Stimulated activated naive CD4-positive, alpha-beta T cell treated with Interleukin-2 at 50 U/mL for 16 hours (primary cell): Measurements from ENCODE around the gene SCAMP4.

ENCODE experiments used
- DNase-seq: peaks from one replicate; lab custom pipeline; 2025; lab: John Stamatoyannopoulos, UW

Gene SCAMP4

GRCh38 chr19:1912760-1913505 is 7.7 kb downstream of the SCAMP4 start:
- no peak for DNase-seq

- no peak for DNase-seq
These were observed 8.8 kb downstream of the SCAMP4 start for GRCh38 chr19:1913781-1914577.

- no peak for DNase-seq
These were observed 9.7 kb downstream of the SCAMP4 start for GRCh38 chr19:1914826-1915341.

- no peak for DNase-seq
These were observed 11.9 kb downstream of the SCAMP4 start for GRCh38 chr19:1917146-1917545.

- no peak for DNase-seq
These were observed 12.7 kb downstream of the SCAMP4 start for GRCh38 chr19:1917926-1918325.

DNA sequence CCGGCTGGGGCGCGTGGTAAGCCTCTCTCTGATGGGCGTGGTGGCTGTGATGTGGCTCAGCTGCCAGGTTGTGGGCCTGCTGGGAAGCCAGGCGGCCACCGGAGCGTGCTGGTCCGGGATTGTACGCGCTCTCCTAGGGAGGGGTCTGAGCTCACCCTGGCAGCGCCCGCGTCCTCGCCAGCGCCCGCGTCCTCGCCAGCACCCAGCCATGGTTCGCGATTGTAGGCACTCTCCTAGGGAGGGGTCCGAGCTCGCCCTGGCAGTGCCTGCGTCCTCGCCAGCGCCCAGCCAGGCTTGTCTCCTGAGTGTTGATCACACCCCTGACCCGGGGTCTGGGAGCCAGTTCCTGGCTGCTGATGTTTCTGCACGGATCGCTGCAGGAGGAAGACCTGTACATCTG is 13.8 kb downstream of the SCAMP4 start:
- DNase-seq: no peak

DNA sequence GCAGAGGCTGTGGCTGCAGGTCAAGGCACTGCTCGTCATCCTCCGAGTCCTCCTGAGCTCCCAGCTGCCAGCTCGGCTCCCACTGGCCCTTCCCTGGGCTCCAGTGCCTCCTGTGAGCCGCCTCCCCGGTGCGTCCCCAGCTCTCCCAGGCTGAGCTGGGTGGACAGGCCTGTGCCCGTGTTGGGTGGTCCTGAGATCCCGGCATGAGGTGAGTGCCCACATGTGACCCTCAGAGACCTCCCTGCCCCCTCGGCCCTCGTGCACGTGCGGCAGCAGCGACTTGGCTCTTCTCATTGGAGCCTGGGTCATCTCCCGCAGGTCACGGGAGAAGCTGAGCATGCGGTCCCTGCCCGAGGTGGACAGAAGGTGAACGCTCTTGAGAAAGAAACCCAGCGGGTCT is 15.4 kb downstream of the SCAMP4 start:
- DNase-seq: no peak

- no peak for DNase-seq
These were observed 16.1 kb downstream of the SCAMP4 start for GRCh38 chr19:1921326-1921725.

DNA sequence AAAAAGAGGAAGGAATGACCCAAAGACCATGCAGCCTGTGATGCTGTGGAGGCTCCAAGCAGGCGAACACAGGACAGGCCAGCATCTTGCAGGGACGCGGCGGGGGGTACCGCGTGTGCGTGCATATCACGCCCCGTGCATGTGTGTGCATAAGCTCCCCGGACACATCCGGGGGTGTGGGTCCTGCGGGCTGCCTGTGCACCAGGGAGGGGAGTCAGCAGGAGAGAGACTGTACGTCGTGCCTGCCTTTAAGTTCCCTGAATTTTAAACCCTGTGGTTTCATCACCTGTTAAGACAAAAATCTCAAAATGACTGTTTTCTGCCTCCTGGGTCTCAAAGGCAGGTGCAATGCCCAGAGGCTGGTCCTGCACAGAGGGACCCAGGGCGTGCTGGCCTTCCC is 16.6 kb downstream of the SCAMP4 start:
- no peak for DNase-seq

GRCh38 chr19:1922803-1923202 is 17.6 kb downstream of the SCAMP4 start:
- no peak for DNase-seq

DNA sequence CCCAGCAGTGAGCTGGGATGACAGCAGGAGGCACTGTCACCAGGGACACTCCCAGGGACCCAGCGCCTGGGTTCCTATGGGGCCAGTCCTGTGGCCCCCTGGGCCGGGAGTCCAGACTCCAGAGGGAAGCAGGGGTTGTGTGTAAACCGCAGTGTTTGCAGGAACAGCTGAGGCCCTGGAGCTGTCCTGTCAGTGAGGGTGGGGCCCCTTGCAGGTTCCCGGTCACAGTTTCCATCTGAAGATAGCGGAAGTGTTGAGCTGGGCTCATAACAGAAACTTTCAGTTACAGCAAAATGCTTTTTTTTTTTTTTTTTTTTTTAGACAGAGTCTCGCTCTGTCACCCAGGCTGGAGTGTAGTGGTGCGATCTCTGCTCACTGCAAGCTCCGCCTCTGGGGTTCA is 18.1 kb downstream of the SCAMP4 start:
- peak; percentile 33 for DNase-seq

DNA sequence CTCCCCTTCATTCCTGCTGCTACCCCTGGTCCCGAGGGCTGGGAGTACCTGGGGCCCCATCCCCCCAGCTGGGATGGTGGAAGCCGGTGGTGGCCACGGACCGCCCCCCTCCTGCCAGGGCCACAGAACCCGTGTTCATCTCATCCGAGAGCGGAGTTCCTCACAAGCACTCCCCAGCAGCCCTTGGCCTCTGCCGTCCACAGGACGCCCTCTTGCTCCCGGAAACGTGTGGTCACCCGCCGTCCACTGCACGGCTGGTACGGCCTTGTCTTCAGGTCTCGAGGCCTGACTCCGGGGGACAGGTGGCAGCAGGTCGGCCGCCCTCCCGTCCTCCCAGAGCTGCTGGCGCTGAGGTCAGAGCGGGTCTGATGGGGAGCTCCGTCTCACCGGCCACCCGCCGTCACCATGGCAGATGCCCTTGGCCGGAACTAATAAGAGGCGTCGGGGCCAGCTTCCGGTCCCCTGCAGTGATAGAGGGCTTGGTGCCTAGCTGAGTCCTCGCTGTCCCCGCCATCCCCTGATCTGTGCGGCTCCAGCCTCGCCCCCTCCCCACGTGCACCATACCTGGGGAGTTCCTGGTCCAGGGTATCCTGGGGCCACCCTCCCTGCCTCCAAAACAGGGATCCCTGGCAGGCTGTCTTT is 19.2 kb downstream of the SCAMP4 start:
- DNase-seq: no peak

DNA sequence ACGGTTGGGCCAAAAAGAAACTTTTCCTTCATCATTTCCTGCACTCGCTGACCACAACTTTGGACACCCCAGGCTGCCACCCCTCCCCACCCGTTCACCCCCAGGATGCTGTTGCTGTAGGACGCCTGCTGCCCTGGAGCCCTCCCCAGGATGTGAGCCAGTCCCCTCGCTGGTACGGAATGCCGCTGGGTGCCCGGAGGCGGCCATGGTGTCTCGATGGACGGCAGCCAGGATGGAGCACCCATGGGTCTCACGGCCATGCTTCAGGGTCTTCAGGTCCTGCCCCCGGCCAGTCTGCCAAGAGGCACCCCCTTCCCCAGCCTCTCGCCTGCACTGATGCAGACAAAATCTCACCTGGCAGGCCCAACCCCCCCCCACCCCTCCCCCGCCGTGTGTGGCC is 20.3 kb downstream of the SCAMP4 start:
- DNase-seq: no peak

DNA sequence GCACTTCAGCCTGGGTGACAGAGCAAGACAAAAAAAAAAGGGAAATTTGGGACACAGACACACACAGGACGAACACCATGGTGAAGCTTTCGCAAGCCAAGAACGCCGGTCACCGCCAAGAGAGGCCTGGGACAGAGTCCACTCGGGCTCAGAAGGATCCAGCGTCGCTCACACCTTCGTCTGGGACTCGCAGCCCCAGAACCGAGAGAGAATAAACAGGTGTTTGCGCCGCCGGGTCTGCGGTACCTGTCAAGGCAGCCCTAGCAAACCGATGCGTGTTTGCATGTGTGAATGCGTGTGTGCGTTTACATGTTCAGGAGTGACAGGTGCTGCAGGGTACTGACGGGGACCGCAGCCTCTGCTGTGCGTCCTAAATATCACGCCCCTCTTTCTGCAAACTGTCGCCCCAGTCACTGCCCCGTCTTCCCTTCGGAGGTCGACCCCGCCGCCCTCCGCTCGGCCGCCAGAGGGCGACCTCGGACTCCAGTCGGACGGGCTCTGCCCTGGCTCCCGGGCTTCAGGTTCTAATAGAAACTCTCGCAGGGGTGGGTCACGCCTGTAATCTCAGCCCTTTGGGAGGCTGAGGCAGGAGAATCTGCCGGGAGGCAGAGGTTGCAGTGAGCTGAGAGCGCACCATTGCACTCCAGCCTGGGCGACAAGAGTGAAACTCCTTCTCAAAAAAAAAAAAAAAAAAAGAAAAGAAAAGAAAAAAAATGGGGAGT is 24.0 kb downstream of the SCAMP4 start:
- DNase-seq: peak; percentile 62

DNA sequence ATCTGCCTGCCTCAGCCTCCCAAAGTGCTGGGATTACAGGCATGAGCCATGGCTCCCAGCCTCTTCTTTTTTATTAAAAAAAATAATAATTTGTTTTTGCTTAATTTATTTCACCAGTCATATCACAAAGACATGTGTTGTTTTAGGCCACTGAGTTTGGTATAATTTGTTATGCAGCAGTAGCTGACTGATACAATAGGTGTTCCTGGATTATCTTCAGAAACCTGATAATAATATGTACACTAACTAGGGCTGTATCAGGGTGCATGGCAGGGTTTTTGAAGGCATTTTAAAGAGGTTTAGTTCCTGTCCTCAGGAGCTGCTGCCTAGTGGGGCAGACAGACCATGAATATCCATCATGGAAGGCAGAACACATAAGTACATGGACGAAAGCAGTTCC is 26.2 kb downstream of the SCAMP4 start:
- no peak for DNase-seq

GRCh38 chr19:1932395-1932794 is 27.2 kb downstream of the SCAMP4 start:
- no peak for DNase-seq

GRCh38 chr19:1933244-1933643 is 28.0 kb downstream of the SCAMP4 start:
- DNase-seq: no peak

GRCh38 chr19:1933942-1934341 is 28.7 kb downstream of the SCAMP4 start:
- no peak for DNase-seq

DNA sequence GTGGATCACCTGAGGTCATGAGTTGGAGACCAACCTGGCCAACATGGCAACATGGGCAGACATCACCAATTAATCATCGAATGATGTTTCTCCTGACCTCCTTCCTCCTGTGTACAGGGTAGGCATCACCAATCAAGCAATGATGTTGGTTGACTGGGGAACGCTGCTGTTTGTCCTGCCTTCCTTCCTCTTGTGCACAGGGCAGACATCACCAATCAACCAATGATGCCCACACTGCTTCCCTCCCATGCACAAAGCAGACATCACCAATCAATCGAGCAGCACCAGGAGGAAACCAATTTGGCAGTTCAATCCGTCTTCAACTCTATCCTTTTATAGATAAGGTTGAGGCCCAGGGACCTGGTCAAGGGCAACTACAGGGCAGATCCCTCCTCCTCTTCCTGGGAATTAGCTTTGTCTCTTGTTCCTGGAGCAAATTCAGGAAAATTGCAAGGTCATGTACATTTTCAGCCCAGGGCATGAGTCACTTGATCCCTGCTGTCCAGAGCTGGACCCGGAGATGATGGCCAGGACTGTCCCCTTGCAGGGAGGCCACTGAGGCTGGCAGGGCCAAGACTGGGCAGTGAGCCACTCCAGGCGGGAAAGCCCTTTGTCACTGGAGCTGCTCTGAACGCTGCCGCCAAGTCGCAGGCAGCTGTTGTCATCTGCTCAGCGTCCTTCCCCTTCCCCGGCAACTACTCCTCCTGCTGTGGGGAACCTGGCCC is 30.4 kb downstream of the SCAMP4 start:
- DNase-seq: no peak

GRCh38 chr19:1936430-1936829 is 31.2 kb downstream of the SCAMP4 start:
- no peak for DNase-seq

- no peak for DNase-seq
These were observed 31.9 kb downstream of the SCAMP4 start for GRCh38 chr19:1936916-1937610.
